ENCODE data around the gene DSC1.
"Not testable (repeated sequence)": the region's sequence is repeated elsewhere in the genome, so short reads cannot be mapped to it uniquely, and the experiment has no call there.

DSC1 gene

DNA sequence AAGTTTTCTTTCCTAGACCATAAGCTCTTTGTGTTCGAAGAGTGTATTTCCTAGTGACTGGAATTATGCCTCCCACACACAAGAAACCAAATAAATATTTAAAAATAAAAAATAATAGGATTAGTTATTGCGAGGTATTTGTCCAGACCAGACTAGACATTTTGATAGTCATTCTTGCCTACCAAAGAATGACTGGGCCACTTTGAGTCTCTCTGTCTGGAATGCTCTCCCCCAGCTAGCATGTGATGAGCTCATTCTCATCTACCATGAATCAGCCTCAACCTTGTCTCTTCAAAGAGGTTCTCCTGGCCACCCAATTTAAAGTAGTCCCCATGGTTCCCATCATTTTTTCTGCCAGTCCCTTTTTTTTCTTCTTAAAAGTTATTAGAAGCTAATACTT lies 13.9 kb upstream of the DSC1 start:
- DNase-seq (ENCODE audit: low spot score) = no peak

GRCh38 chr18:31171144-31171839 lies 8.6 kb upstream of the DSC1 start:
- DNase-seq (ENCODE audit: low spot score) = no peak

- no peak for DNase-seq (ENCODE audit: low spot score)
Observed at GRCh38 chr18:31170335-31170734, 7.7 kb upstream of the DSC1 start.

DNA sequence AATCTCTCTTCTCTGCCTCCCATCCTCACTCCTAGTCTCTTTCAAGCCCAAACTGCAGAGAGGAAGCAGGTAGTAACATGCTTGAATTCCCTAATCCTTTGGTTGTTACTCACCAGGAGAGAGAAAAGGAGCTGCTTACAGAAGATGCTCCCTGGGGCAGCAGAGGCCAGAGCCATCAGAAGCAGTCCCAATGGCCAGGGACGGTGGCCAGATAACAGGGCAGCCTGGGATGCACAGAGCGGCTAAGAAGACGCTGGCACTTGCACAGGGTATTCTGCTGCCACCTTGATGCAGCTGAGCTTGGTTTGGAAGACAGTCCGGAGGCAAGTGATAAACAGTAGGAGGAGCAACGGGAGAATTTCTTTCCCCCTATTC lies 250 bp downstream of the DSC1 start:
- no peak for DNase-seq (ENCODE audit: low spot score)

GRCh38 chr18:31161757-31162418 lies 768 bp downstream of the DSC1 start:
- DNase-seq (ENCODE audit: low spot score) = no peak

DNA sequence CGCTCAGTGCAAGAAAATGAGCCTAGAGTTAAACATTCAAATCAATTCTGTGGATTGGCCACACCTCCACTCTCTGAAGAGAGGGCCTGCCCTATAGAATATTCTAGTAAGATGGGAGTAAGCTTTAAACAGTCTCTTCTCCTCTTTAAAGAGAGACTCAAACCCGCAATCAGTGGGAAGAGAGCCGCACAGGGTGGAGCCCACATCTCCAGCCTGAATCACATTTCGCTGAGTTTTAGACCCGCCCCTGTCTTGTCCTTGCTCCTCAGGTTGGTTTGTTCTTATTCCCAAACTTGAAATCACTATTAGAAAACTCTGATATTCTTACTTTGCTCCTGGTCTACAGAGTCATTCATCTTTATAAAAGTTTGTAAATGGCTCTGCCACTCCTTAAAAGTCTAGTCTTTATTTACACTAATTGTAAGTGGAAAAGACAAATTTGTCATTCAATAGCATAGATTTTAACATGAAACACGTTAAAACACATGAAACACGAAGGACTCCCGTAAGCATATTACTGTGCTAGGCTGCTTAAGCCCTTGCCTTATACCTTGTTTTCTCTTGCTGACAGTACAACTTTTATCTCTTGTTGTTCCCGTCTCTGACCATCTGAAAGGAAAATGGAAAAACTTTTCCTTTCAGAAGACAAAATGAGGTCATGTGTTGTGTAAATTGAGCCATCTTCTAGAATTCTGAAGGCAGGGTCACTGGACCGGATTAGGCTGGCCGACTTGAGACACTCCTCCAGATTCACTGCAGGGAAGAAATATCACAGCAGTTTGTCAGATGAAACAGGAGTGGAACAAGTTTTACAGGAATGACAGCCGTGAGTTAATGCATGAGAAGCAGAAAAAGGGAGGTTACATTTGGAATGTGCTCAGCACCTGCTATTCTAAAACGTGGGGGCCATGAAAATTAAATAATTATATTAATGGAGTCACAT lies 5.6 kb downstream of the DSC1 start:
- DNase-seq (ENCODE audit: low spot score) = no peak

GRCh38 chr18:31155498-31155897 lies 7.2 kb downstream of the DSC1 start:
- DNase-seq (ENCODE audit: low spot score) = no peak

GRCh38 chr18:31154181-31154580 lies 8.5 kb downstream of the DSC1 start:
- no peak for DNase-seq (ENCODE audit: low spot score)

GRCh38 chr18:31149351-31149750 lies 13.3 kb downstream of the DSC1 start:
- no peak for DNase-seq (ENCODE audit: low spot score)

- DNase-seq (ENCODE audit: low spot score) = no peak
Observed at GRCh38 chr18:31148600-31148999, 14.1 kb downstream of the DSC1 start.

DNA sequence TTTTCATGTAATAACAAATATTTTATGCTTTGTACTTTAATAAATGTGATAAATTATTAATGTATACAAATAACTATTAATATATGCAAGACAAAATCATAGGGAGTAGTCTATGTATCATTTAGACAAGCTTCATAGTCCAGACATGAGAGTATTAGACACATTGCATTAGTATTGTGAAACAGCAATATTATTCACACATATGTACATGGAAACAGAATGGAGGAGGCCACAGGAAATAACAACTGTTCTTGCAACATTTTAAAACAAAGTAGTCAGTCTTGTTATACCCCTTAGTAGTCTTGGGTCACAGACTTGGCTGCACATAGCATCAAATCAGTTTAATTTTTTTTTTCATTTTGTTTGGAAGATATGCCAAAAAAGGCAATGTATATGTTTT lies 15.8 kb downstream of the DSC1 start:
- no peak for DNase-seq (ENCODE audit: low spot score)

- DNase-seq (ENCODE audit: low spot score) = no peak
Observed at GRCh38 chr18:31143025-31143424, 19.6 kb downstream of the DSC1 start.

DNA sequence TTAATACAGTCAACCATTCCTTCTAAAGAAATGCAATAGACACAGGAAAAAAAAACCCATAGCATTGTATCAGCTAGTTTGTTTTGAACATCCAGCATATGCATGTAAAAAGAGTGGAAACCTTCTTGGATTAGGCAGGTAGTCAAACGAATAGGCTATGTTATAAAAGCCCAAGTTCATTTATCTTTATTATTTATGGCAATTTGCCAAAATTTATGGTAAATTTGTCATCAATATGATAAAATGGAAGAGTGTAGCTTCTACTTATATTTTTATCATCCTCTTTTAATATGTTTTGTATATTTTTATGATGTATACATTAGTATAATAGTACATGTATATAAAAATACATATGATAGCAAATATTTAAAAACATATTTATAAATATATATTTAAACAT lies 23.9 kb downstream of the DSC1 start:
- no peak for DNase-seq (ENCODE audit: low spot score)

DNA sequence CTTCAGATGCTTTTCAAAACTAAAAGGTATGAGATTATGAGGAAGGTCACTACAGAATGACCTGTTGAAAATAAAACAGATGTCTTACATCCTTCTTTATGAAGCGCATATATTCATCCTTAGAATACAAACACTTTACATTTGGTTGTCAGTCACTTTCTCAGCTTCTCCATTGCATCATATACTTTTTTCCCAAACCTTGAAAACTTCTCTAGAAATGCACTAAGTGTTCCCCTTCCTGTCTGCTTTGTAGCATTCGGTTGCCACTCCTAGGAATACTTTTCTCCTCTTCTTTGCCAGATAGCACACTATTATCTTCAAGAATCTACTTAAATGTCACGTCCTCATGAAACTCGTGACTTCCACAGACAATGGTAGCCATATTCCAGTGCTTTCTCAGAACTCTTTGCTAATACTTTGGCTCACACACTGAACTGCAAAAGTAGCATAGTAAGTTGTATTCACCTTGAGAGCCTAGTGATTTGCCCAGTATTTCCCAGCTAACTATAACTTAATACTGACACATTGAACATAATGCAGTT lies 27.6 kb downstream of the DSC1 start:
- DNase-seq (ENCODE audit: low spot score) = no peak

- DNase-seq (ENCODE audit: low spot score) = no peak
Observed at GRCh38 chr18:31129398-31130115, 33.1 kb downstream of the DSC1 start.

- no peak for DNase-seq (ENCODE audit: low spot score)
Observed at GRCh38 chr18:31125878-31126277, 36.8 kb downstream of the DSC1 start.

- not testable (repeated sequence) for DNase-seq (ENCODE audit: low spot score)
Observed at GRCh38 chr18:31123125-31123524, 39.5 kb downstream of the DSC1 start.

DNA sequence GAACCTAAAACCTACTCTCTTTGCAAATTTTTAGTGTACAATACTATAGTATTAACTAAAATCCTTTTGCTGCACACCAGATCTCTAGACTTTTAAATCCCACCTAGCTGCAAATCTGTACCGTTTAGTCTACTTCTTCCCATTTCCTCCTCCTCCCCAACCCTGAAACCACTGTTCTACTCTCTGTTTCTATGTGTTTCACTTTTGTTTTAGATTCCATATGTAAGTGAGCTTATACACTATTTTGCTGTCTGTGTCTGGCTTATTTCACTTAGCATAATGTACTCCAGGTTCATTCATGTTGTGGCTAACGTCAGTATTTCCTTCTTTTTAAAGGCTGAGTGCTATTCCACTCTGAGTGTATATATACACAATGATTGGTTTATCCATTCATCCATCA lies 42.1 kb downstream of the DSC1 start:
- no peak for DNase-seq (ENCODE audit: low spot score)

GRCh38 chr18:31116853-31117595 lies 45.6 kb downstream of the DSC1 start:
- no peak for DNase-seq (ENCODE audit: low spot score)

DNA sequence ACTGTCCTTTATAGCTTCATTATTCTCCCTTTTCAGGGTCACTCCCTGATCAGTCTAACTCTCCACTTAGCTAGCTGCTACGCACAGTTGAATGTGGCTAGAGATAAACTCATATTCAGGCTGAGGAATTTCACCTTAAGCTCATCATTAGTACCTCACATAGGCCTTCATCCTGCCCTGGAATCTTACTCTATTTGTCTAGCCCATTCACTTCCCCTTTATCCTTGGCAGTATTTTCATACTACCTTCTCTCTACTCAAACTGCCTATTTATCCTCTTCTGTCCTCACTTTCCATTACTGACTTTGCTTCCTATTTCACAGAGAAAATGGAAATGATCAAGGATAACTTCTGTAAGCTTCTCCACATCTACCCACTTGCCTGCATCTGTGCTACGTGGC lies 49.9 kb downstream of the DSC1 start:
- no peak for DNase-seq (ENCODE audit: low spot score)

DNA sequence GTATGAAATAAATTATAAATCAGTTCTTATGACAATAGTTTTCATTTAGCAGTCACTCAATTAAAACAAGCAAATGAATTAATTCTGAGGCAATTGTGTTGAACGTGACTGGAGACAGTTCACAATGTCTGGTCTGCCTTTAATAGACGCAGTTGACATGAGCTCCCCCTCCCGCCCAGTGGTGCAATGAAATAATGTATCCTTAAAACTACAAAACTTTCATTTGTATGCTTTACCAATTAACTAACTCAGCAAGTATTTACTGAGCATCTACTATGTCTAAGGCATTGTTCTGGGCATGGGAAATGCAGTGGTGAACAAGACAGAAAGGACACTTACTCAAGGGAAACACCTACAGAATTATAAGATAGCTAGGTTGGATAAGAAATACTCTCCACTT lies 56.9 kb downstream of the DSC1 start:
- no peak for DNase-seq (ENCODE audit: low spot score)

All from left forelimb (tissue), 1 donor.